H1 (cell line): Measurements from ENCODE around the gene ADGRL3. TPM values are rescaled to one million over a fixed set of nuclear protein-coding genes. Genes with fewer than 3 reads are reported as not detected.

Source experiments
- CTCF ChIA-PET: fragments of 300-600 bp; sonication (Branson Sonifier 250); formaldehyde crosslinking; loops from one replicate; lab custom pipeline; 2021; ENCODE audit not compliant: partially characterized antibody; lab: Charles Lee
- POLR2A ChIA-PET: fragments of 300-600 bp; sonication (Branson Sonifier 250); formaldehyde crosslinking; loops from one replicate; lab custom pipeline; 2021; ENCODE audit warnings: inconsistent platforms; ENCODE audit not compliant: partially characterized antibody; lab: Charles Lee
- DNase-seq, 2 experiments: peaks; one replicate each; pipeline versions ENCODE4 v3.0.0 to v3.0.0-alpha.2; 2010 to 2022; ENCODE audit warnings: low spot score in 2 of 2, low read depth in 1 of 2, mixed read lengths in 1 of 2
- FAIRE-seq: peaks from 2 replicates; lab custom pipeline; 2011; peaks lifted over from hg19 to GRCh38; lab: Jason Lieb, UNC
- H2AFZ ChIP-seq: 2 replicates; pipeline ENCODE4 v1.8.1; 2012; ENCODE audit warnings: low read length, inconsistent platforms
- H2AK5ac ChIP-seq: 2 replicates; pipeline ENCODE4 v1.6.1; 2013; ENCODE audit warnings: low read depth, low read length
- H2BK120ac ChIP-seq: replicated peaks from 2 replicates; pipeline ENCODE3; 2013; ENCODE audit warnings: low read depth, low read length, inconsistent platforms
- H2BK12ac ChIP-seq: 2 replicates; pipeline ENCODE4 v1.6.1; 2013; ENCODE audit warnings: low read depth, low read length
- H2BK15ac ChIP-seq: 2 replicates; pipeline ENCODE4 v1.6.1; 2013; ENCODE audit warnings: low read length
- H2BK20ac ChIP-seq: 2 replicates; pipeline ENCODE4 v1.6.1; 2013; ENCODE audit warnings: low read length
- H2BK5ac ChIP-seq: 2 replicates; pipeline ENCODE4 v1.6.1; 2013; ENCODE audit warnings: low read depth, low read length
- H3K14ac ChIP-seq: 2 replicates; pipeline ENCODE4 v1.6.1; 2013; ENCODE audit warnings: inconsistent platforms; ENCODE audit not compliant: insufficient read length
- H3K18ac ChIP-seq: 2 replicates; pipeline ENCODE4 v1.6.1; 2013; ENCODE audit warnings: low read length; ENCODE audit errors: extremely low read depth
- H3K23ac ChIP-seq: 2 replicates; pipeline ENCODE4 v1.6.1; 2013; ENCODE audit warnings: inconsistent platforms; ENCODE audit not compliant: insufficient read length
- H3K23me2 ChIP-seq: 2 replicates; pipeline ENCODE4 v1.6.1; 2013; ENCODE audit warnings: low read depth, low read length
- H3K27ac ChIP-seq: 2 replicates; pipeline ENCODE4 v1.6.1; 2011; ENCODE audit warnings: low read depth, low read length, inconsistent platforms
- H3K27me3 ChIP-seq, 4 experiments: replicated peaks in 1 of 4; 1 replicate in 1 of 4; 2 replicates in 3 of 4; pipeline versions ENCODE4 v1.6.1 to v1.8.1; 2011 to 2013; ENCODE audit warnings: low read length in 3 of 4, mild to moderate bottlenecking in 3 of 4, inconsistent platforms in 2 of 4, mixed read lengths in 2 of 4, moderate library complexity in 1 of 4; ENCODE audit not compliant: control insufficient read depth in 3 of 4, insufficient read depth in 3 of 4; ENCODE audit errors: extremely low read depth in 1 of 4
- H3K36me3 ChIP-seq, 4 experiments: 2 replicates each; pipeline versions ENCODE4 v1.6.1 to v1.8.1; 2011 to 2013; ENCODE audit warnings: mild to moderate bottlenecking in 4 of 4, low read length in 3 of 4, moderate library complexity in 2 of 4, control low read depth in 1 of 4, inconsistent platforms in 1 of 4; ENCODE audit not compliant: insufficient read depth in 4 of 4, control insufficient read depth in 2 of 4
- H3K4ac ChIP-seq: replicated peaks from 2 replicates; pipeline ENCODE3; 2013; ENCODE audit warnings: low read length, low read depth, mixed read lengths, inconsistent platforms; ENCODE audit not compliant: insufficient read length
- H3K4me1 ChIP-seq, 4 experiments: replicated peaks in 1 of 4; 1 replicate in 1 of 4; 2 replicates in 3 of 4; pipeline versions ENCODE4 v1.6.1 to v1.8.1; 2011 to 2013; ENCODE audit warnings: low read length in 3 of 4, inconsistent platforms in 2 of 4, mixed read lengths in 1 of 4; ENCODE audit not compliant: insufficient read depth in 4 of 4, control insufficient read depth in 3 of 4
- H3K4me2 ChIP-seq, 2 experiments: 2 replicates each; pipeline versions ENCODE4 v1.6.1 to v1.8.1; 2011 to 2013; ENCODE audit warnings: low read depth in 2 of 2, low read length in 2 of 2, control low read depth in 1 of 2, inconsistent platforms in 1 of 2, mild to moderate bottlenecking in 1 of 2; ENCODE audit not compliant: insufficient read depth in 1 of 2
- H3K4me3 ChIP-seq, 4 experiments: fragments of 200-600, 300-600 bp in 1 of 4; sonication (generic), shearing (Covaris generic), sonication (Bioruptor Twin) in 1 of 4; 2 replicates each; pipeline versions ENCODE4 v1.5.1 to v1.8.1; 2011 to 2016; ENCODE audit warnings: low read length in 4 of 4, low read depth in 3 of 4, control low read depth in 2 of 4, inconsistent platforms in 2 of 4, mild to moderate bottlenecking in 2 of 4, mixed read lengths in 1 of 4, moderate library complexity in 1 of 4; ENCODE audit not compliant: insufficient read depth in 2 of 4; ENCODE audit errors: extremely low read depth in 1 of 4
- H3K56ac ChIP-seq: replicated peaks from 2 replicates; pipeline ENCODE3; 2013; ENCODE audit warnings: low read depth, mild to moderate bottlenecking, mixed read lengths, low read length, inconsistent platforms; ENCODE audit not compliant: insufficient read length
- H3K79me1 ChIP-seq: 2 replicates; pipeline ENCODE4 v1.6.1; 2013; ENCODE audit warnings: low read depth, low read length, control low read depth
- H3K79me2 ChIP-seq, 2 experiments: 2 replicates each; pipeline versions ENCODE4 v1.6.1 to v1.8.1; 2012 to 2013; ENCODE audit warnings: low read length in 2 of 2, mild to moderate bottlenecking in 2 of 2, inconsistent platforms in 1 of 2; ENCODE audit not compliant: insufficient read depth in 2 of 2, control insufficient read depth in 1 of 2
- H3K9ac ChIP-seq, 4 experiments: replicated peaks in 1 of 4; 1 replicate in 1 of 4; 2 replicates in 3 of 4; pipeline versions ENCODE4 v1.6.1 to v1.8.1; 2011 to 2013; ENCODE audit warnings: low read depth in 3 of 4, low read length in 3 of 4, control low read depth in 2 of 4, mild to moderate bottlenecking in 2 of 4, moderate library complexity in 2 of 4, inconsistent platforms in 1 of 4; ENCODE audit errors: extremely low read depth in 1 of 4
- H3K9me3 ChIP-seq, 2 experiments: 2 replicates each; pipeline versions ENCODE4 v1.6.1 to v1.8.1; 2012 to 2013; ENCODE audit warnings: mild to moderate bottlenecking in 2 of 2, moderate library complexity in 2 of 2, control low read depth in 1 of 2, inconsistent platforms in 1 of 2, low read depth in 1 of 2, low read length in 1 of 2, mixed read lengths in 1 of 2; ENCODE audit not compliant: insufficient read depth in 2 of 2
- H4K20me1 ChIP-seq, 2 experiments: replicated peaks in 1 of 2; 2 replicates each; pipeline versions ENCODE3 to v1.8.1; 2011 to 2013; ENCODE audit warnings: inconsistent platforms in 2 of 2, low read length in 2 of 2, mild to moderate bottlenecking in 1 of 2; ENCODE audit not compliant: insufficient read depth in 2 of 2, control insufficient read depth in 1 of 2
- H4K5ac ChIP-seq: 2 replicates; pipeline ENCODE4 v1.6.1; 2013; ENCODE audit warnings: low read length, low read depth, mixed read lengths, inconsistent platforms; ENCODE audit not compliant: insufficient read length
- H4K8ac ChIP-seq: 2 replicates; pipeline ENCODE4 v1.8.0; 2013; ENCODE audit warnings: mild to moderate bottlenecking, moderate library complexity, low read length, inconsistent platforms; ENCODE audit not compliant: insufficient read depth; ENCODE audit errors: extremely low read depth
- H4K91ac ChIP-seq: replicated peaks from 2 replicates; pipeline ENCODE3; 2013; ENCODE audit warnings: low read length, mixed read lengths, inconsistent platforms; ENCODE audit not compliant: insufficient read length
- CTBP2 ChIP-seq: IDR thresholded peaks from 2 replicates; pipeline ENCODE4 v1.7.0; 2011; ENCODE audit warnings: borderline replicate concordance, mild to moderate bottlenecking, moderate library complexity, mixed read lengths, low read length; ENCODE audit not compliant: insufficient read depth, insufficient read length
- KDM5A ChIP-seq: fragments of 200-600 bp; IDR thresholded peaks from 2 replicates; pipeline ENCODE4 v1.7.1; 2012; ENCODE audit warnings: mild to moderate bottlenecking, low read length, inconsistent platforms, mixed read lengths
- POLR2AphosphoS5 ChIP-seq: IDR thresholded peaks from 2 replicates; pipeline ENCODE4 v1.6.1; 2011; ENCODE audit warnings: low read depth, low read length
- SRF ChIP-seq: IDR thresholded peaks from 2 replicates; pipeline ENCODE4 v1.6.1; 2011; ENCODE audit warnings: mild to moderate bottlenecking, low read depth, low read length, moderate library complexity
- WGBS, 2 experiments: shearing (Covaris generic) in 1 of 2; methylation state at CpG; one replicate each; pipeline versions ENCODE4 v1.1.6 to v1.1.7; 2013 to 2015; ENCODE audit warnings: low lambda C conversion rate in 2 of 2, mixed read lengths in 2 of 2, inconsistent platforms in 1 of 2, low coverage in 1 of 2, missing lambda C conversion rate in 1 of 2; ENCODE audit not compliant: insufficient replicate concordance in 2 of 2, insufficient coverage in 1 of 2, insufficient read length in 1 of 2; ENCODE audit errors: extremely low coverage in 1 of 2, missing lambda C conversion rate in 1 of 2; 5-methylcytosine and 5-hydroxymethylcytosine counted together
- polyA plus RNA-seq, 7 experiments: library from polyadenylated mRNA; depleted of rRNA in 3 of 7; stranded (reverse) in 5 of 7; unstranded in 2 of 7; fragments of >200 nt in 5 of 7; fragments of 200-250 nt in 2 of 7; gene quantifications; 1 replicate in 5 of 7; 2 replicates in 1 of 7; 4 replicates in 1 of 7; pipeline versions ENCODE4 v1.2.1 to v1.2.3, GENCODE V29; 2011 to 2013; ENCODE audit warnings: missing spikeins in 2 of 7, mixed read lengths in 2 of 7
- total RNA-seq: library from RNA; stranded (reverse); fragmentation: NEBNext Ultra II Directional; extraction: Animal tissue kit (Norgen Biotek cat#: 25700); gene quantifications from 2 replicates; pipeline ENCODE4 v1.2.1, GENCODE V29; 2021

ADGRL3 gene
- total and polyA plus RNA-seq, 2 of the 8 experiments (the other 6 are each of a cell fraction or from before 2014, with no cell fraction given) = 6.6 to 13.0 TPM

DNA sequence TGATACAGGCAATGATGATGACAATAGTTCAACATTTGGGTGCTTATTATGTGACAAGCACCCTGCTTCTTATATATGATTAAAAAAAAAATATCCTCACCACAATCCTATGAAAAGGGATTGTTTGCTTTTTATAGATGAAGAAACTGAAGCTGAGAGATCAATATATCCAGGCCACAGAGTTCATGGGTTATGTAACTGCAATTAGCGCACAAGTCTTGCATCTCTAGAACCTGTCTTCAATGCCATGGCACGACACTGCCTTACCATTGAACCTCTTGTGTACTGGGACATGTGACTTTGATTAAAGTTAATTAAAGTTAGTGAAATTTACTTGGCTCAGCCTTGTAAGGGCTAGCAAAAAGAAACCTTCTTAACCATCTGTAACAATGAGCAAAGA is 599.7 kb downstream of the ADGRL3 start:
- H2BK15ac ChIP-seq = no peak overlapping the region
- POLR2A ChIA-PET = no interaction called here
- H3K23me2 ChIP-seq = no peaks in the 10 kb centered on the region
- H2AK5ac ChIP-seq = no peak overlapping the region
- TF ChIP-seq CTBP2 (no peak), SRF (no peak), KDM5A (no peak), POLR2AphosphoS5 (no peak)
- no peak overlapping the region for H3K18ac ChIP-seq
- no peak overlapping the region for H3K23ac ChIP-seq
- no peaks in the 10 kb centered on the region for H3K79me1 ChIP-seq
- no peak overlapping the region for H4K5ac ChIP-seq
- H3K4me3 ChIP-seq = no peak overlapping the region
- no peak overlapping the region for H3K14ac ChIP-seq
- CTCF ChIA-PET = no interaction called here
- H2BK5ac ChIP-seq = no peak overlapping the region
- H3K4ac ChIP-seq = no peak overlapping the region
- H2AFZ ChIP-seq = no peak overlapping the region
- no peaks in the 10 kb centered on the region for H3K9me3 ChIP-seq
- no peak overlapping the region for H2BK12ac ChIP-seq
- H2BK20ac ChIP-seq = no peak overlapping the region
- H3K79me2 ChIP-seq = no peaks in the 10 kb centered on the region
- H4K20me1 ChIP-seq = no peaks in the 10 kb centered on the region
- H2BK120ac ChIP-seq = no peak overlapping the region
- FAIRE-seq = no peak
- no peak overlapping the region for H3K9ac ChIP-seq
- H3K27me3 ChIP-seq = no peaks in the 10 kb centered on the region
- H4K91ac ChIP-seq = no peak overlapping the region
- H3K27ac ChIP-seq = no peak overlapping the region
- no peak overlapping the region for H3K4me2 ChIP-seq
- no peak overlapping the region for H4K8ac ChIP-seq
- DNase-seq = no peak
- no peak overlapping the region for H3K56ac ChIP-seq
- H3K36me3 ChIP-seq = no peaks in the 10 kb centered on the region
- whole genome bisulfite sequencing, 2 experiments = 98% methylated on average over 2 of the region's 2 CpGs; no CpG with 5 or more reads in 1 of the 2 experiments
- peaks cover 0 to 7% (median 3%) of the 10 kb centered on the region in 4 experiments; a peak in 4 of 7 replicates for H3K4me1 ChIP-seq
